NB4 (cell line): Measurements from ENCODE around the gene KDM4C.

Experiments used
- CTCF ChIP-seq: IDR thresholded peaks from one replicate; pipeline ENCODE4 v1.5.1; 2012; ENCODE audit warnings: low read depth, low read length
- MYC ChIP-seq: IDR thresholded peaks from 2 replicates; pipeline ENCODE4 v1.6.1; 2011; ENCODE audit warnings: low read depth, low read length
- POLR2A ChIP-seq: IDR thresholded peaks from 2 replicates; pipeline ENCODE4 v1.6.1; 2011; ENCODE audit warnings: mild to moderate bottlenecking; ENCODE audit not compliant: insufficient read length; ENCODE audit errors: extremely low read depth

- no peak for TF ChIP-seq CTCF
- no peak for TF ChIP-seq MYC
- no peak for TF ChIP-seq POLR2A
Observed at GRCh38 chr9:6845880-6846279, 88.1 kb downstream of the KDM4C start.
